Measurements from ENCODE around the gene FAM117A. TPM values are rescaled to one million over a fixed set of nuclear protein-coding genes. Genes with fewer than 3 reads are reported as not detected.

The FAM117A gene
- total and polyA plus RNA-seq, 2 of the 8 experiments (the other 6 are each of a cell fraction or from before 2014, with no cell fraction given) = 28.4 to 45.7 TPM

- Histone ChIP-seq H2AK5ac (ENCODE audit: low read depth, low read length) (no peak overlapping the region), H3K18ac (ENCODE audit: extremely low read depth, low read length) (no peak overlapping the region), H3K9me3 (ENCODE audit: insufficient read depth in 2 of 2, low read depth in 1 of 2, low read length in 1 of 2) (no peaks in the 10 kb centered on the region), H4K91ac (replicated peaks; ENCODE audit: insufficient read length, low read length) (no peak overlapping the region), H2BK20ac (ENCODE audit: low read length) (no peak overlapping the region), H3K14ac (ENCODE audit: insufficient read length) (no peak overlapping the region), H3K79me1 (ENCODE audit: low read depth, low read length) (peaks cover 5% of the 10 kb centered on the region), H2BK5ac (ENCODE audit: low read depth, low read length) (no peak overlapping the region), H3K23me2 (ENCODE audit: low read depth, low read length) (no peaks in the 10 kb centered on the region), H3K27me3 (replicated peaks in 1 of 4; ENCODE audit: control insufficient read depth in 3 of 4, extremely low read depth in 1 of 4, insufficient read depth in 3 of 4, low read length in 3 of 4) (no peaks in the 10 kb centered on the region), H3K4me3 (ENCODE audit: extremely low read depth in 1 of 4, insufficient read depth in 2 of 4, low read depth in 3 of 4, low read length in 4 of 4) (no peak overlapping the region), H4K8ac (ENCODE audit: extremely low read depth, insufficient read depth, low read length) (no peak overlapping the region), H3K4me2 (ENCODE audit: insufficient read depth in 1 of 2, low read depth in 2 of 2, low read length in 2 of 2) (no peak overlapping the region), H3K56ac (replicated peaks; ENCODE audit: insufficient read length, low read depth, low read length) (no peak overlapping the region), H3K23ac (ENCODE audit: insufficient read length) (no peak overlapping the region), H4K5ac (ENCODE audit: insufficient read length, low read depth, low read length) (no peak overlapping the region), H2BK12ac (ENCODE audit: low read depth, low read length) (no peak overlapping the region), H3K27ac (ENCODE audit: low read depth, low read length) (no peak overlapping the region), H3K79me2 (ENCODE audit: control insufficient read depth in 1 of 2, insufficient read depth in 2 of 2, low read length in 2 of 2) (peaks cover 0 to 20% of the 10 kb centered on the region in 2 experiments; a peak in 2 of 4 replicates), H4K20me1 (replicated peaks in 1 of 2; ENCODE audit: control insufficient read depth in 1 of 2, insufficient read depth in 2 of 2, low read length in 2 of 2) (peaks cover 8 to 9% of the 10 kb centered on the region in 2 experiments), H3K36me3 (ENCODE audit: control insufficient read depth in 2 of 4, insufficient read depth in 4 of 4, low read length in 3 of 4) (no peaks in the 10 kb centered on the region; a peak in 1 of 8 replicates), H2BK15ac (ENCODE audit: low read length) (no peak overlapping the region), H3K4me1 (replicated peaks in 1 of 4; ENCODE audit: control insufficient read depth in 3 of 4, insufficient read depth in 4 of 4, low read length in 3 of 4) (peaks cover 0 to 2% (median 0%) of the 10 kb centered on the region in 4 experiments; a peak in 1 of 7 replicates), H3K9ac (replicated peaks in 1 of 4; ENCODE audit: extremely low read depth in 1 of 4, low read depth in 3 of 4, low read length in 3 of 4) (no peak overlapping the region), H3K4ac (replicated peaks; ENCODE audit: insufficient read length, low read depth, low read length) (no peak overlapping the region), H2AFZ (ENCODE audit: low read length) (no peak overlapping the region), H2BK120ac (replicated peaks; ENCODE audit: low read depth, low read length) (no peak overlapping the region)
- 74% methylated on average over 1 of the region's 1 CpG; no CpG with 5 or more reads in 1 of the 2 experiments for WGBS, 2 experiments (ENCODE audit: extremely low coverage in 1 of 2, insufficient coverage in 1 of 2, insufficient read length in 1 of 2, insufficient replicate concordance in 2 of 2, low coverage in 1 of 2, low lambda C conversion rate in 2 of 2, missing lambda C conversion rate in 1 of 2)
- TF ChIP-seq EP300 (IDR thresholded peaks at IDR 0.05; ENCODE audit: borderline replicate concordance in 1 of 2, low read depth in 2 of 2, low read length in 2 of 2) = no peak
- no peak for TF ChIP-seq YY1 (IDR thresholded peaks at IDR 0.05; ENCODE audit: low read depth, low read length)
- TF ChIP-seq RAD21 (IDR thresholded peaks at IDR 0.05 in 1 of 2, conservative IDR thresholded peaks at IDR 0.05 in 1 of 2; ENCODE audit: low read depth in 2 of 2, low read length in 2 of 2) = no peak
- TF ChIP-seq EGR1 (IDR thresholded peaks at IDR 0.05; ENCODE audit: borderline replicate concordance, low read depth, low read length) = no peak
- no peak for TF ChIP-seq BRCA1 (IDR thresholded peaks at IDR 0.05; ENCODE audit: low read depth, low read length)
- no peak for TF ChIP-seq GABPA (IDR thresholded peaks at IDR 0.05; ENCODE audit: borderline replicate concordance, insufficient read depth, low read length)
- no peak for TF ChIP-seq SP1 (IDR thresholded peaks at IDR 0.05; ENCODE audit: low read depth, low read length)
- FAIRE-seq (no peak), DNase-seq (ENCODE audit: low read depth in 1 of 2, low spot score in 2 of 2) (no peak)
- ChIA-PET POLR2A (ENCODE audit: partially characterized antibody) (interaction anchor here (0.7 to 1.2 kb wide), 3 partner anchors 10 to 46 kb away, joined by 3 to 4 read pairs (median 3); partner anchors contain the start of gene KAT7), CTCF (ENCODE audit: partially characterized antibody) (interaction anchor here (1.5 kb wide), 1 partner anchor 109 kb away, joined by 3 read pairs; no protein-coding TSS in a partner anchor)
These were observed 21.7 kb downstream of the FAM117A start for GRCh38 chr17:49742166-49742638.

All from H1 (cell line).